Measurements from ENCODE around the gene PARP16.

PARP16 gene

DNA sequence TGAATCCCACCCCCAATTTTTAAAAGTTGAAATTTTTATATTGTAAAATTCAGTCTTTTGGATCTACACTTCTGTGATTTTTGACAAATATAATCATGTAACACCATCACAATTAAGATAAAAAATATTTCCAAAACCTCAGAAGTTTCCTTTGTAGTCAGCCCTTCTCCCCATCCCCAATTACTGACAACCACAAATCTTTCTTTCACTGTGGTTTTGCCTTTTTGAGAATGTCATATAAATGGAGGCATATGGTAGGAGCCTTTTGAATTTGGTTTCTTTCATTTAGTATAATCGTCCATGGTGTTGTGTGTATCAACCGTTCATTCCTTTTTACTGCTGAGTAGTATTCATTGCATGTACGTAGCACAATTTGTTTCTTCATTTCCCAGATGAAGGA, 67.5 kb downstream of the PARP16 start:
- no peak overlapping the region for H3K4me3 ChIP-seq (ENCODE audit: low read depth, low read length)
- no peak for DNase-seq (ENCODE audit: low read depth)
- TF ChIP-seq, protein P1, sequence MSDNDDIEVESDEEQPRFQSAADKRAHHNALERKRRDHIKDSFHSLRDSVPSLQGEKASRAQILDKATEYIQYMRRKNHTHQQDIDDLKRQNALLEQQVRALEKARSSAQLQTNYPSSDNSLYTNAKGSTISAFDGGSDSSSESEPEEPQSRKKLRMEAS (IDR thresholded peaks at IDR 0.05; ENCODE audit: low read depth, low read length): no peak
- TF ChIP-seq MYC (IDR thresholded peaks at IDR 0.05; ENCODE audit: low read depth, low read length): no peak
- TF ChIP-seq, protein P2, sequence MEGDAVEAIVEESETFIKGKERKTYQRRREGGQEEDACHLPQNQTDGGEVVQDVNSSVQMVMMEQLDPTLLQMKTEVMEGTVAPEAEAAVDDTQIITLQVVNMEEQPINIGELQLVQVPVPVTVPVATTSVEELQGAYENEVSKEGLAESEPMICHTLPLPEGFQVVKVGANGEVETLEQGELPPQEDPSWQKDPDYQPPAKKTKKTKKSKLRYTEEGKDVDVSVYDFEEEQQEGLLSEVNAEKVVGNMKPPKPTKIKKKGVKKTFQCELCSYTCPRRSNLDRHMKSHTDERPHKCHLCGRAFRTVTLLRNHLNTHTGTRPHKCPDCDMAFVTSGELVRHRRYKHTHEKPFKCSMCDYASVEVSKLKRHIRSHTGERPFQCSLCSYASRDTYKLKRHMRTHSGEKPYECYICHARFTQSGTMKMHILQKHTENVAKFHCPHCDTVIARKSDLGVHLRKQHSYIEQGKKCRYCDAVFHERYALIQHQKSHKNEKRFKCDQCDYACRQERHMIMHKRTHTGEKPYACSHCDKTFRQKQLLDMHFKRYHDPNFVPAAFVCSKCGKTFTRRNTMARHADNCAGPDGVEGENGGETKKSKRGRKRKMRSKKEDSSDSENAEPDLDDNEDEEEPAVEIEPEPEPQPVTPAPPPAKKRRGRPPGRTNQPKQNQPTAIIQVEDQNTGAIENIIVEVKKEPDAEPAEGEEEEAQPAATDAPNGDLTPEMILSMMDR (IDR thresholded peaks at IDR 0.05; ENCODE audit: low read depth, low read length): no peak
- no peak for TF ChIP-seq POLR2A (IDR thresholded peaks at IDR 0.05; ENCODE audit: extremely low read depth, insufficient read length)

DNA sequence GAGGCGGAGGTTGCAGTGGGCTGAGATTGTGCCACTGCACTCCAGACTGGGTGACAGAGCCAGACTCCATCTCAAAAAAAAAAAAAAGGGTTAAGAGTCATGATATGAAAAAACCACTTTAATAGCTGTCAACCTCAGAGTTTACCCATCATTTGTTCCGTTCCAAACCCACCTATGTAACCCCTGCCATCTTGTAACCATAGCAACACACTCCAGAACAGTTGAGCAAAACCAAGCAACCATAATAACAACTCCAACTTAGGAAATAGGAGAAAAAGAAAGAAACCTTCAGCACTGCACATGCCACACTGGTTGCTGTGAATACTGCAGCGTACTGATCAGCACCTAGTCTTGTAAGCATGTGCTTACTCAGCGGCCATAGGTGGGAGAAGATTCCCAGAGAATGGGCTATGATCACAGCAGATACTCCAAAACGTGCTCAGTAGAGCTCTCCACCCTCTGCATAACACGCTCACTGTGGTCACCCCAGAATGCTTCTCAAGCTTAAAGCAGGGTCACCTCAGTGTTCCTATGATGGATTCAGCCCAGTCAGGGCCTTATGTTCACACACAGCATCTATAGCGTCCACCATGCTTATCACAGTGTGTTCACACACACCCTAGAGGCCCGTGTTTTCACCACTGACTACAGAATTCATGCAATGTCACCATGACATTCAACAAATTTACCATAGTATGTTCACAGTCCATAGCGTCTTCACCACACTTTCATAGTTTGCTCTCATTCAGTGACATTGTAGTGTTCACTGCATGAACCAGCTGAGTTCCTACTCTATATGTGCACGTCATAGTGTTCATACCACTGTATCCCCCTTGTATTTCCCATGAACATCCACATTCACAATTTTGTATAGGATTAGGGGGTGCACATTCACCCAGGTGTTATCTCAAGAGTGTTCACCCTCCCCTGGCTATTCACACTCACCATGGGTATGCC, 68.9 kb downstream of the PARP16 start:
- no peak overlapping the region for H3K4me3 ChIP-seq (ENCODE audit: low read depth, low read length)
- DNase-seq (ENCODE audit: low read depth): no peak
- no peak for TF ChIP-seq POLR2A (IDR thresholded peaks at IDR 0.05; ENCODE audit: extremely low read depth, insufficient read length)
- TF ChIP-seq, protein P2 (IDR thresholded peaks at IDR 0.05; ENCODE audit: low read depth, low read length): no peak
- TF ChIP-seq, protein P1 (IDR thresholded peaks at IDR 0.05; ENCODE audit: low read depth, low read length): no peak
- TF ChIP-seq MYC (IDR thresholded peaks at IDR 0.05; ENCODE audit: low read depth, low read length): no peak

DNA sequence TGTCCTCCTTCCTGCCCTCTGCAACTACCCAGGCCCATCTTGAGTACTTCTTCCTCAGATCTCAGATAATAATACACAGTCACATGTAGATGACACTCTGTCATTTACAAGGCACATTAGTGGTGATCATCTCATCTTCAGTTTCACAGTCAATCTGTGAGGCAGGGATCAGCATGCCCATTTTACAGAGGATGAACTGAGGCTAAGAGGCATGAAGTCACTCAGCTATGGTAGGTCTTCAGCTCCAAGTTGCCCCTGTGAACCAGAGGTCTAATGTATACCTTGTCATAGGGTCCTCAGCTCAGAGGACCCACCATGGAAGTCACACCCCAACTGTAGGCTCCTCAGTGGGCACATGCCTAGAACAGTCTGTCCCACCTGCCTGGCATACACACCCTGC, 71.2 kb downstream of the PARP16 start:
- TF ChIP-seq, protein P1 (IDR thresholded peaks at IDR 0.05; ENCODE audit: low read depth, low read length): no peak
- TF ChIP-seq, protein P2 (IDR thresholded peaks at IDR 0.05; ENCODE audit: low read depth, low read length): no peak
- no peak for TF ChIP-seq MYC (IDR thresholded peaks at IDR 0.05; ENCODE audit: low read depth, low read length)
- TF ChIP-seq POLR2A (IDR thresholded peaks at IDR 0.05; ENCODE audit: extremely low read depth, insufficient read length): no peak
- DNase-seq (ENCODE audit: low read depth): no peak
- no peak overlapping the region for H3K4me3 ChIP-seq (ENCODE audit: low read depth, low read length)

DNA sequence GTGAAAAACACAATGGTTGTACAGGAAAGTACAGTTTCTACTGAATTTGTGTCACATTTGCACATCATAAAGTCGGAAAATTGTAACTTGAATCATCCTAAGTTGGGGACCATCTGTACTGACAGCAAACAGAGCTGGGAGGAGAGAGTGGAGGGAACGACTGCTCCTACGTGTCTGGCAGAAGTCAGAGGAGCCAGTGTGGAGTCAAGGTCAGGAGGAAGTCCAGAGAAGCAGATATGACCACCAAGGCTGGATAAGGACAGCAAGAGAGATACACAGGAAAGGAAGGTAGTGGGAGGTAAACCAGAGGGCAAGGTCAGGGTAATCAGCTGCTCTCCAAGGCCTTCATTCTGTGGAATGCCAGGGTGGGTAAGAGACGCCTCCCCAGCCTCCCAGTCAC, 72.7 kb downstream of the PARP16 start:
- TF ChIP-seq, protein P2 (IDR thresholded peaks at IDR 0.05; ENCODE audit: low read depth, low read length): no peak
- no peak for TF ChIP-seq MYC (IDR thresholded peaks at IDR 0.05; ENCODE audit: low read depth, low read length)
- TF ChIP-seq, protein P1 (IDR thresholded peaks at IDR 0.05; ENCODE audit: low read depth, low read length): no peak
- no peak for TF ChIP-seq POLR2A (IDR thresholded peaks at IDR 0.05; ENCODE audit: extremely low read depth, insufficient read length)
- H3K4me3 ChIP-seq (ENCODE audit: low read depth, low read length): no peak overlapping the region
- no peak for DNase-seq (ENCODE audit: low read depth)

DNA sequence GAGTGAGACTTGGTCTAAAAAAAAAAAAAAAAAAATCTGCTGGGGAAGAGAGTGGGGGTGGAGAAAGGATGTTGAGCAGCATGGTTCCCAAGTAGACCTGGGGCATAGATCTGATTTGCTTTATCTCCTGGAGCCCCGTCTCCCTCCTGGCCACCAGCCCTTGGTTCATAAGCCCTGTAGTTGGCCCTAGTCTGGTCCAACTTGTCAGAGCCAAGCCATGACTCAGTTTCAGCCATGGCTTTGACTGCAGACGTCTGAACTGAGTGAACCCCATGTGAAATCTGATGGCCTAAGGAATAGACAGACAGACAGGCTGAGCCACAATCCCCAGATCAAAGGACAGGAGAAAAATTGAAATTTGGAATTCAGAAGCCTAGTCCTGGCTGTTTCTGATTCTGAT, 73.4 kb downstream of the PARP16 start:
- TF ChIP-seq, protein P1 (IDR thresholded peaks at IDR 0.05; ENCODE audit: low read depth, low read length): no peak
- TF ChIP-seq POLR2A (IDR thresholded peaks at IDR 0.05; ENCODE audit: extremely low read depth, insufficient read length): no peak
- TF ChIP-seq, protein P2 (IDR thresholded peaks at IDR 0.05; ENCODE audit: low read depth, low read length): no peak
- no peak overlapping the region for H3K4me3 ChIP-seq (ENCODE audit: low read depth, low read length)
- DNase-seq (ENCODE audit: low read depth): no peak
